ENCODE results near the gene FGGY. TPM values are rescaled to one million over a fixed set of nuclear protein-coding genes. Genes with fewer than 3 reads are reported as not detected.
"Not testable (repeated sequence)": the region's sequence is repeated elsewhere in the genome, so short reads cannot be mapped to it uniquely, and the experiment has no call there.

The FGGY gene
- total RNA-seq, 4 donors from 2014 or later, result 12.4 to 17.5 (median 16.1) TPM

DNA sequence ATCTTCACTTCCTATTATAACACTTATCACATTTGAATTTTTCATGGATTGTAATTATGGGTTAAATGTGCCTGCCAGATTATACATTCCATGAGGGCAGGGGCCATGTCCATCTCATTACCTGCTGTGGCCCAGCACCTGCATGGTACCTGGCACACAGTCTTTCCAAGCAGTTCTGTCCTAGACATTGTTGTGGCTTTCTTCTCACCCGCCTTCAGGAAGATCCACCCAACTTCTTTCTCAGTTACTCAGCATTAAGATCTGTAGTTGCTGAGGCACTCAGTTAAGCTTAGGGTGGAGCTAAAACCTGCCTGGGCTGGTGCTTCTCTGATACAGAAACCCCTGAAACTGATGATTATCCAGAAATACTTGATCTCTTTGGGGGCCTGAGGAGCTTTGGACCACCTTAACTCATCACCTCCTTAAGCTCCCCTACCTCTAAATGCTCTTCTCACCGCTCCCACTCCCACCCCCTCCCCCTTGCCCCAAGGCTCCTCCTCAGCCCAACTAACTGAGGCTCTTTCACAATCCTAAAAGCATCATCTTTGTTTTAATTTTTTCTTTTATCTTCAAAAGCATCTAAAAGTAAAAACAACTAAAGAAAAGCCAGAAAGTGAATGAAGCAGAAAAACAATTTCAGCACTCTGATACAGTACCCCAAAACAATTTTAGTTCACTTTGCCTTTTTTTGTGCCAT is 190.6 kb downstream of the FGGY start:
- Histone ChIP-seq H3K27ac (no peak overlapping the region), H3K4me3 (no peak overlapping the region), H3K4me1 (peaks cover 14% of the 10 kb centered on the region), H3K36me3 (no peaks in the 10 kb centered on the region), H3K9me3 (no peaks in the 10 kb centered on the region), H3K27me3 (no peaks in the 10 kb centered on the region)
- TF ChIP-seq POLR2A (IDR thresholded peaks at IDR 0.05) (no peak), POLR2AphosphoS5 (IDR thresholded peaks at IDR 0.05) (no peak), EP300 (IDR thresholded peaks at IDR 0.05) (no peak)
- TF ChIP-seq, protein P1, sequence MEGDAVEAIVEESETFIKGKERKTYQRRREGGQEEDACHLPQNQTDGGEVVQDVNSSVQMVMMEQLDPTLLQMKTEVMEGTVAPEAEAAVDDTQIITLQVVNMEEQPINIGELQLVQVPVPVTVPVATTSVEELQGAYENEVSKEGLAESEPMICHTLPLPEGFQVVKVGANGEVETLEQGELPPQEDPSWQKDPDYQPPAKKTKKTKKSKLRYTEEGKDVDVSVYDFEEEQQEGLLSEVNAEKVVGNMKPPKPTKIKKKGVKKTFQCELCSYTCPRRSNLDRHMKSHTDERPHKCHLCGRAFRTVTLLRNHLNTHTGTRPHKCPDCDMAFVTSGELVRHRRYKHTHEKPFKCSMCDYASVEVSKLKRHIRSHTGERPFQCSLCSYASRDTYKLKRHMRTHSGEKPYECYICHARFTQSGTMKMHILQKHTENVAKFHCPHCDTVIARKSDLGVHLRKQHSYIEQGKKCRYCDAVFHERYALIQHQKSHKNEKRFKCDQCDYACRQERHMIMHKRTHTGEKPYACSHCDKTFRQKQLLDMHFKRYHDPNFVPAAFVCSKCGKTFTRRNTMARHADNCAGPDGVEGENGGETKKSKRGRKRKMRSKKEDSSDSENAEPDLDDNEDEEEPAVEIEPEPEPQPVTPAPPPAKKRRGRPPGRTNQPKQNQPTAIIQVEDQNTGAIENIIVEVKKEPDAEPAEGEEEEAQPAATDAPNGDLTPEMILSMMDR (IDR thresholded peaks at IDR 0.05), result no peak
- DNase-seq (ENCODE audit: low spot score in 2 of 2), result no peak
- WGBS, result 36% methylated on average over 2 of the region's 2 CpGs

DNA sequence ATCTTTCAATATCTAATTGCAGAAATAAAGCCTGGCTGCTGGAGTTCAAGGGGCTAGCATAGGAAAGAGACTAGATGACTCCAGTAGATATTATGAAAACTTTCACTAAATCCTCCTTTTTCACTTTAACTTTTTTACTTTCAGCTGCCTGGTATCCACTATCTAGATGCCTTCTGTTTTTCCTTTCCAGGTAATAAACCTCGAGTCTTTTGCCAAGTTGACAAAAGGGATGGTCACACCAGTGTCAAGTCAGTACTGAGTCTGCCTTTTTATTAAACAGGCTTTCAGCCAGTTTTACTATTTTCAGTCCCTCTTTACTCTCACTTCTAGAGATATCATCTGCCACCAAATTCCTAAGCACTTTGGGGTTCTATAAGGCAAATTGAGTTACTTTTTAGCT is 195.6 kb downstream of the FGGY start:
- 45% methylated on average over 1 of the region's 1 CpG for WGBS

DNA sequence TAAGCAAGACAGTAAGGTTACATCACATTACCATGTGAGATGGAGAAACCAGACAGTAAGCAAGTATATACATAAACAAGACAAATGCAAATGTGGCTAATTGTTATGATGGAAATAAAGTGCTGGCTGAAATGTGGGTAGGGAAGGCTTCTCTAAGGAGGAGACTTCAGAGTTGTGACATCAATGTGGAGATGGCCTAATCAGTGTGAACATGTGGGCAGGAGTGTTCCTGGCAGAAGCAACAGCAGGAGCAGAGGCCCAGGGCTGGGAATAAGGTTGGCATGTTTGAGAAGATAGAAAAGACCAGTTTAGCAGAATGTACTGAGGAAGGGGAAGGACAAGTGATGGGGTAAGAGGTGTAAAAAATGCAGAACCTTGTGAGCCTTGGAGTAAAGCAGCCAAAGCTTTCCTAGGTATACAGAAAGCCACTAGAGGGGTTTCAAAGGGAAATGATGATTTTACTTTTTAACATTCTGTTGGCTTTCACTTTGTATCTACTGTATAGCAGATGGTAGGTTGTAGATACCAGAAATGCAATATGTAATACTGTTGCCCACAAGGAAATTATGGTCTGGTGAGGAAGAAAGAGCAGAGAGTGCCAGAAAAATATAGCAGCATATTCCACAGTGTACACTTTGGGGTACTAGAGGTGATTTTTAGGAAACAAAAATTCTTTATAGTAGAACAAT is 197.4 kb downstream of the FGGY start:
- peaks cover 13% of the 10 kb centered on the region for H3K4me1 ChIP-seq
- H3K4me3 ChIP-seq, result no peak overlapping the region
- no peak overlapping the region for H3K27ac ChIP-seq
- DNase-seq (ENCODE audit: low spot score in 2 of 2), result no peak
- no peaks in the 10 kb centered on the region for H3K36me3 ChIP-seq
- H3K27me3 ChIP-seq, result no peaks in the 10 kb centered on the region
- no peak for TF ChIP-seq POLR2A (IDR thresholded peaks at IDR 0.05)
- TF ChIP-seq EP300 (IDR thresholded peaks at IDR 0.05), result no peak
- TF ChIP-seq, protein P1 (IDR thresholded peaks at IDR 0.05), result no peak
- TF ChIP-seq POLR2AphosphoS5 (IDR thresholded peaks at IDR 0.05), result no peak
- H3K9me3 ChIP-seq, result no peaks in the 10 kb centered on the region

More for the DNA sequence above, 195.6 kb downstream of the FGGY start:
- H3K9me3 ChIP-seq, result no peaks in the 10 kb centered on the region
- TF ChIP-seq POLR2A (IDR thresholded peaks at IDR 0.05), result no peak
- TF ChIP-seq, protein P1 (IDR thresholded peaks at IDR 0.05), result no peak
- no peak for TF ChIP-seq POLR2AphosphoS5 (IDR thresholded peaks at IDR 0.05)
- no peak for TF ChIP-seq EP300 (IDR thresholded peaks at IDR 0.05)
- H3K27me3 ChIP-seq, result no peaks in the 10 kb centered on the region
- no peak overlapping the region for H3K4me3 ChIP-seq
- no peaks in the 10 kb centered on the region for H3K36me3 ChIP-seq
- peaks cover 6% of the 10 kb centered on the region for H3K4me1 ChIP-seq
- no peak for DNase-seq (ENCODE audit: low spot score in 2 of 2)
- no peak overlapping the region for H3K27ac ChIP-seq

DNA sequence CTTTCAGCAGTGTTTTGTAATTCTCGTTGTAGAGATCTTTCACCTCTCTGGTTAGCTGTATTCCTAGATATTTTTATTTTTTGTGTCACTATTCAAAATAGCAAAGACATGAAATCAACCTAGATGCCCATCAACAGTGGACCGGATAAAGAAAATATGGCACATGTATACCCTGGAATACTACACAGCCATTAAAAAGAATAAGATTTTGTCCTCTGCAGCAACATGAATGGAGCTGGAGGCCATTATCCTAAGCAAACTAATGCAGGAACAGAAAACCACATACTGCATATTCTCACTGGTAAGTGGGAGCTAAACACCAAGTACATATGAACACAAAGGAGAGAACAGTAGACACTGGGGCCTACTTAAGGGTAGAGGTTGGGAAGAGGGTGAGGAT is 199.3 kb downstream of the FGGY start:
- 95% methylated on average over 2 of the region's 2 CpGs for WGBS
- not testable (repeated sequence) for H3K36me3 ChIP-seq; H3K27ac ChIP-seq; H3K27me3 ChIP-seq; H3K4me3 ChIP-seq; H3K9me3 ChIP-seq; DNase-seq (ENCODE audit: low spot score in 2 of 2)
- peaks cover 24% of the 10 kb centered on the region for H3K4me1 ChIP-seq

DNA sequence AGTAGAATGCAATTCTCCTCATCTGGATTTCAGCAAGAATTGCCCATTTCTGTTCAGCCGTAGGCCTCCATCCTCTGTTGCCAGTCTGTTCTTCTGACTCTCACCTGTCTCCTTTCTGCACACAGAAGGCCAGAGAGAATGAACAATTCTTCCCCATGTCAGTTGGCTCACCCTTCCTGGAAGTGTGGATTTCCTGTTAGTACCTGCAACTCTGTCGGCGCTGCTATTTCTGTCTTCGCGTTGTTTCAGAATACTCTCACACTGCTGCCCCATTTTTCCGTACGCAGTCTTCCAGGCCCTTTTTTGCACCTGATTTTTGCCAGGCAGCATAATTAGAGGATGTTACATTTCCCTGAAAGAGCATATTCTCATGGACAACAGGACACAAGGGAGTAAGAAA is 200.7 kb downstream of the FGGY start:
- Histone ChIP-seq H3K4me1 (peaks cover 30% of the 10 kb centered on the region), H3K4me3 (no peak overlapping the region), H3K9me3 (no peaks in the 10 kb centered on the region), H3K36me3 (no peaks in the 10 kb centered on the region), H3K27me3 (no peaks in the 10 kb centered on the region), H3K27ac (no peak overlapping the region)
- DNase-seq (ENCODE audit: low spot score in 2 of 2), result no peak
- TF ChIP-seq EP300 (IDR thresholded peaks at IDR 0.05) (no peak), POLR2AphosphoS5 (IDR thresholded peaks at IDR 0.05) (no peak)
- WGBS, result 52% methylated on average over 7 of the region's 7 CpGs

DNA sequence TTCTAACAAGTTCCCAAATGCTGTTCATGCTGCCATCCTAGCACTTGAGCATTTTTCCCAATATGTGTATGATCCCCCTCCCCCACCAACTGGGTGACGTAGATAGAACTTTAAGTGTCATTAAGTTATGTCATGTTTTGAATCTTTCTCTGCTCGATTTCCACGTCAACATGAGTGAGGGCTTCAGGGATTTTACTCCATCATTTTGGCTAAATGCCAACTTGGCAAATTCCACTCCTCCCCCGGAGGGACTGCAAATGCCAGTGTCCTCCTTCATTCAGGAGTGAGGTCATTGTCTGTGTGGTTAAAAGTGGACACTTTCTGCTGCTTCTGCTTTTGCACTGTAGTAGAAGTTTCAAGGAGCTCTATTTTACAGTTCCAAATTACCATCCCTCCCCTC is 201.7 kb downstream of the FGGY start:
- TF ChIP-seq POLR2AphosphoS5 (IDR thresholded peaks at IDR 0.05) (no peak), POLR2A (IDR thresholded peaks at IDR 0.05) (no peak), EP300 (IDR thresholded peaks at IDR 0.05) (no peak)
- TF ChIP-seq, protein P1 (IDR thresholded peaks at IDR 0.05), result no peak
- H3K4me3 ChIP-seq, result no peak overlapping the region
- WGBS, result 28% methylated on average over 4 of the region's 4 CpGs
- no peaks in the 10 kb centered on the region for H3K9me3 ChIP-seq
- H3K36me3 ChIP-seq, result no peaks in the 10 kb centered on the region
- no peak for DNase-seq (ENCODE audit: low spot score in 2 of 2)
- H3K27me3 ChIP-seq, result no peaks in the 10 kb centered on the region
- peaks cover 31% of the 10 kb centered on the region for H3K4me1 ChIP-seq
- no peak overlapping the region for H3K27ac ChIP-seq
